Activated T-helper 9 cell treated with anti-CD3 and anti-CD28 coated beads, Interleukin-2, amount 50 U/mL, for 16 hours (primary cell): ENCODE results near the gene RIT2.

Experiments used
- DNase-seq: peaks from one replicate; pipeline ENCODE4 v3.0.0-alpha.2; 2020; ENCODE audit warnings: low read depth

Gene RIT2

DNA sequence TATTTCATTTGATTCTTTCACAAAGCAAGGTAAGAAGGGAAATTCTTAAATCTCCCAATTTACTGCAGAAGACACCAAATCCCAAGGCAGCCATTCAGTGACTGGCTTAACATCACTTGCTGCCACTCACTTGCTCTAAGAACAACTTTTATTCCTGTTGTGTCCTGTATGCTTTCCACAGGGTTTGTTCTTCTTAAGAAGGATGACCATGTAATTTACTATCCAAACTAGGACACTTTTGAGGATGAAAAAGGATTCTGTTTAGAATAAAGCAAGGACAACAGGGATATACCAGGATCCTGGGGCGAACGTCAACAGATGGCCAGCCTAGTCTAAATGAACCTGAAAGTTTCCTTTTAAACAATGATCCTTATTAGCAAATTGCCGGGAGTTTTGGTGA is 34.8 kb downstream of the RIT2 start:
- DNase-seq = no peak

GRCh38 chr18:43079422-43079821 is 36.1 kb downstream of the RIT2 start:
- no peak for DNase-seq

DNA sequence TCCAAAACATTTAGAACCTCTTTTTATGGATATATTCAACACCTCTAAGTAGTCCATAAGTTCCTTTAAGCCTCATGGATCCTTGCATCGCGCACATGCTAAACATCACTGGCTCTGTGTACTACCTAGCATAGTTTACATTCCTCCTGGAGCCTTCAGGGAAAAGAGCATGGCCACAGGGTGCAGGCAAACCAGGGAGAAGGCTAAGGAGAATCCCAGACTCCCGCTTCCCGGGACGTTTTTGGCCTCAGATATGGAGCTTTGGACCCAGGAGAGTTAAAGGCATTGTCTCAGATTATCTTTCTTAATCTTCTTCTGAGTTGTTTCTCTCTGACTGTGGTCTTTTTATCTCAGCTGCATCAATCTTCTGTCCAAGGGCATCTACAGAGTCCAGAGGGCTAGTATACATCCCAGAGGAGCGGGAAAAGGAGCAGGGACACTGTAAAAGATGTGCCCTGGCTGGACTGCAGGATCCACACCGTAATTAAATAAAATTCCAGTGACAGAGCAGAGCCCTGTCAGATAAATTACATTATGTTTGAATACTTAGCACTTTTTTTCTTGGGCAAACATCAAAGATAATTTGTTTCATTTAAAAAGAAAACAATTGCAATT is 36.9 kb downstream of the RIT2 start:
- DNase-seq = no peak

DNA sequence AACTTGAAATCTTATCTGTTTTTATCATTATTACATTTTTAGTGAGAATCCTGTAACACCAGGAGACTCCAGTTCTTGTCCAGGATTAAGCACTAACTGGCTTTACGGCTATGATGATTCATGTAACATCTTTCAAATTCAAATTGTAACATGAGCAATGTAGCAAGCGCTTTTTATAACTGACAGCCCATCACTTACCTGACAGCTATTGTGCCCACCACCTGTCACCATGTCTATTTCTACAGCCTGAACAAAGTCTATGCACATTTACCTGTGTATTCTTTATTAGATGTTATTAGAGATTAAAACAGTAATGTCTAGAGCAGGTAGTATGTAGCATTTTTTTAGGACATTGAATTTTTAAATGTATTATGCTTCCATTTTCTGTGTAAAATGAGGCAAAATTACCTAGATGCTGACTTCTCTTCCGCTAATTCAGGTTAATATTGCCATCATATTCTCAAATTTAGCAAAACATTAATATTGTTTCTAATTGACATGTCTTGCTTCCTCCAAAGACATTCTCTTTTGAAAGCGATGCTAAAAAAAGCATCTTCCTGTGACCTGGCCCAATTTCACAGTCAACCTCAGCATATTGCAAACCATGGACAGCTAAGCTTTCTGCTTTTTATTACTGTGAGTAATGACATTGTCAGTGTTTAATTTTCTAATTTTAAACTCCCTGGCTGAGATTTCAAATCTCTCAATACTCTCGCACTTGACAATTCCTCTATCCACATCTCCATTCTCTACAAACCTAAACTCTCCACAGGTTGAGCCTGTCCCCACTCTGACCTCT is 37.8 kb downstream of the RIT2 start:
- DNase-seq = no peak

- no peak for DNase-seq
Measured at GRCh38 chr18:43073771-43074170, 41.7 kb downstream of the RIT2 start.

DNA sequence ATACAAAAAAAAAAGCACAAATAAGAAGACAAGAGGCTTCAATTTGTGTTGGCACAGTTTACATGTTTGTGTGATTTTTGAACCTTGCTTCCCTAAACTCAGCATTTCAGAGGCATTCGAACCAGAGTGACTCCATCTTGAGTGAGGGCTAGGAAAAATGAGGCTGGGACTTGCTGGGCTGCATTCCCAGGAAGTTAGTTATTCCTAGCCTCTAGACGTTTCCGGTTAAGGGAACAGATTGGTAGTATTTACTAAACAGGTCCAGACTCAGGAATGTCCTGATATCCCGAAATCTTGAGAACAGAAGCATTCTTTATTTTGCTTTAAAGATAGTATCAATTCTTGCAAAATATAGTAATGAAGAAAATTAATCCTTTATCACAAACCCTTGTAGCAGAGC is 46.7 kb downstream of the RIT2 start:
- DNase-seq = no peak

DNA sequence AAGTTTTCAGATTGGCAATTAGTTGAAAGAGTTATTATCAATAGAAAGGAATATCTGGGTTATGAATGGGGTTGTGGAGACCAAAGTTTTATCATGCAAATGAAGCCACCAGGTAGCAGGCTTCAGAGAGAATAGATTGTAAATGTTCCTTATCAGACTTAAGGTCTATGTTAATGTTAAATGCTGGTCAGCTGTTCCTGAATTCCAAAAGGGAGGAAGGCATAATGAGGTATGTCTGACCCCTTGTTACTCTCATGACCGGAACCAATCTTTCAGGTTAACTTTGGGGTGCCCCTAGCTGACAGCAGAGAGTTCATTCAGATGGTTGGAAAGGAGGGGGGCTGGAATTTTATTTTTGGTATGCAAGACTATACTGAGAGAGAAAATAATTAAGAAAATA is 47.9 kb downstream of the RIT2 start:
- DNase-seq = no peak

DNA sequence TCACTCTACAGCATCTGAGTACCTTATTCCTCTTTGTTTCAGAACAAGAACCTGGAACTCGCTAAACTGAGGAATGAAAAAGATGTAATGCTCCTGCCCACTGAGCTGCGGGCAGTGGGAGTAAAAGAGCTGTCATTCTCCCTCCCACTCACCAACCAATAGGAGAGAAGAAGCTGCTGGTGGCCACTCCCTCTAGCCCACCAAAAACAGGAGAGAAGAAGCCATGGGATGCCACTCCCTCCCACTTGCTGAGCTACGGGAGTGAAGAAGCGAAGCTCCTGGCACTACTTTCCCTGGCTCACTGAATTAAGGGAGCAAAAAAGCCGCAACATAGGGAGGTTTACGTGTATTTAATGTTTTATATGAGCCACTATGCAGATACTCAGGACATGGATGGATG is 53.7 kb downstream of the RIT2 start:
- DNase-seq = no peak

- no peak for DNase-seq
Measured at GRCh38 chr18:43061318-43061717, 54.2 kb downstream of the RIT2 start.

DNA sequence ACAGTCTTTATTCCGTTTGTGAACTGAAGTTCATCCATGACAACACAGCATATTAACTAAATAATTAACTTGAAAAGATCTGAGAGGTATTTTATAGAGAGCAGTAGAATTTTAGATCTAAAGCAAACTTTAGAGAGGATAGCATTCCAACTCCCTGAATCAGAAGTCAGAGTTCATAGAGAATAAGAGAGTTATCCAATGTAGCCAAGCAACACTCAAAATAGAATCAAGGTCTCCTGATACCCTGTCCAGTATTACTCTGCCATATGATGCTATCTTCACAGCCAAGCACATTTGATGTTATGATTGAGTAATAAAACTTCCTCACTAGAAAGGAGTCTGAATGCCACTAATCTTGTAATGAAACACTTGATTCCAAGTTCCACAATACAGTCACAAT is 55.5 kb downstream of the RIT2 start:
- no peak for DNase-seq

- DNase-seq = no peak
Measured at GRCh38 chr18:43054815-43055519, 60.5 kb downstream of the RIT2 start.

DNA sequence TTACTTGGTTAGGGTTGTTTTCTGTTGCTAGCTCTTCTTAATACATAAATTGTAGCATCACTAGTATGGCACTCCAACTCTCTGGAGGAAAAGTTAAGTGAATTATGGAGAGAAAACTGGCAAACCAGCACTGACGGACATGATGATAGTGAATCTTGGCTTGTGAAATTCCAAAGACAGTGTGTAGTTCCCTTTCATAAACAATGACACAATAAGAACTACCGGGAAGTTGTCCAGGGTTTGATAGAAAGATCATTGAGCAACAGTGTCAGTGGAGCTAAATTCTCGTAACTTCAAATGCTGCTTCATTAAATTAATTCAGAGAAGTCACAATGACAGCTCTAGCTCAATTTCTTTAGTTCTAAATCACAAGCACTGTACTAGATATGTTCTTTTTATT is 66.5 kb downstream of the RIT2 start:
- no peak for DNase-seq

- DNase-seq = no peak
Measured at GRCh38 chr18:43046322-43046721, 69.2 kb downstream of the RIT2 start.

DNA sequence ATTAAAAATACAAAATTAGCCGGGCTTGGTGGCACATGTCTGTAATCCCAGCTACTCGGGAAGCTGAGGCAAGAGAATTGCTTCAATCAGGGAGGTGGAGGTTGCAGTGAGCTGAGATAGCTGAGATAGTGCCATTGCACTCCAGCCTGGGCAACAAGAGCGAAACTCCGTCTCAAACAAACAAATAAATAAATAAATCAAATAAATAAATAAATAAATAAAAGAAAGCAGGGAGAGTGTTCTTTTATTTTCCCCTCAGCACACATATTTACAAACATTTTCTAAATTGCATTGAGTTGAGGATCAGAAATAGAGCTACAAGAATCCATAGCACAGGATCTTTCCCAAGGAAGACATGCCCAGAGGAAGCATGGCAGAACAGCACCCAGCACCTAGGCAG is 71.9 kb downstream of the RIT2 start:
- DNase-seq = no peak

DNA sequence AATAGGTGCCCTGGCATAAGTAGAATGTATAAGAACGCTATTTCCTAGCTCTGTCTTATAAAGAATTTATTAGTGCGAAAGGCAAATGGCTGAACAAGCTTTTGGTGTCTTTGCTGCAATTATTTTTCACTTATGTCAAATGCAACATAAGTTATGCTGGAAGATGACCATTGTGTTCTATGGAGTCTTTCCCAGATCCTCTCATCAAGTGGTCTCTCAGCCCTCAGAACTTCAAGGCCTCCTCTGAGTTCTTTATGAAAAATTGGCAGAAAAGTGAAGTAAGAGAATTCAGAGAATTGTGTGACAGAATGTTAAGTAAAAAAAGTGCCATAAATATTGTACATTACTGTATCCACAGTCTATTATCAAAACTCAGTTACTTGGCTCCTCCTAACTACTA is 75.2 kb downstream of the RIT2 start:
- no peak for DNase-seq

GRCh38 chr18:43034683-43035500 is 80.6 kb downstream of the RIT2 start:
- DNase-seq = no peak

GRCh38 chr18:43031169-43031568 is 84.3 kb downstream of the RIT2 start:
- DNase-seq = no peak

DNA sequence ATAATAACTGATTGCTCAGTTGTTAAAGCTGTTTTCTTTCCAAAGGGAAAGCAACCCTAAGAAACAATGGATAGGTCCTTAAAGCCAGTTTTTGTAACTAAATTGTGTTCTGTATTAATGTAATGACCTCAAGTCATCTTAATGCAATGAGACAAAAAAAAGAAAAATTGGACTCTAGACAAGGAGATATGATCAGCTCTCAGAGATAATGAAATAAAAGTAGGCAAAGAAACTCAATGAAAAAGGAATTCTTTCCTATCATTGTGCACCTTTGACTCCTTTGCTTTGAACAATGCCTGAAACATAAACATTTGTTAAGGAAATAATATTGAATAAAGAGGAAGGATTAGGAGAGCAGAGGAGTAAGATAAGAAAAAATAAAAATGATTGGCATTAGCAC is 86.1 kb downstream of the RIT2 start:
- DNase-seq = no peak

DNA sequence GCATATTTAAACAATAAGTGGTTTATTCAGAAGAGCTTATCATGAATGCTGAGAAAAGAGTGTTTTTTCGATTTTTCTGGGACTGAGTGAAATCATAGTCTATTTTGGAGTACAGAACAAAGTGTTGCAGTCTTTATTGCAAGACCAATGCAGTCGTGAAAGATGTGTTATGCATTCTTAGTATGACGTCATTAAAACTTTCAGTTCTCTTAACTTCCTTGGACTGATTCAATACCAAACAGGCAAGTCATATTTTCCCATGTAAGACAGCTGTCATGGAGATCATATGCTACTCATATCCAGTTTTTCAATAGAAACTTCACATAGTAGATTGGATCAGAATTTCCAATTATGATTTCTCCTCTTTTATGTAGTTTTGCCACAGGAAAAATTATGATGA is 92.6 kb downstream of the RIT2 start:
- DNase-seq = no peak

GRCh38 chr18:43017622-43018021 is 97.9 kb downstream of the RIT2 start:
- DNase-seq = no peak

GRCh38 chr18:43013486-43013885 is 102.0 kb downstream of the RIT2 start:
- no peak for DNase-seq

DNA sequence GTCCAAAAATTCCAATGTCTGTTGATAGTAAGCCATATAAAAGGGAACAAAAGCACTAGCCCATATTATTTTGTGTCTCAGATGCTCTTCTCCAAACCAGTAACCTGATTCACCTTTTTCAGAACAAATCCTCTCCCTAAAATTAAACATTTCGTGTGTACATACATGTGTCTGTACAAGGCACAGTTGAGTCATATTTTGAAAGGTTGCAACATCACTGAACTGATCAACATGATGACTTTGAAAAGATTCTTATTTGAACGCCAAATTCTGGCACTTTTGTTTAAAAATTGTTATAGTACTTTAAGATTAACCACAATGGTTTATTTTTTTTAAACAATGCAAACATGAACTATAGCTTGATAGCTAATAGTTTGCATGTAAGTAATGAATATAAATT is 102.5 kb downstream of the RIT2 start:
- no peak for DNase-seq

GRCh38 chr18:43010611-43011010 is 104.9 kb downstream of the RIT2 start:
- no peak for DNase-seq
